ENCODE results near the gene ARID5B. TPM values are rescaled to one million over a fixed set of nuclear protein-coding genes. Genes with fewer than 3 reads are reported as not detected.

ARID5B gene
- total RNA-seq, 1 experiment from 2014 or later: 2.3 TPM

GRCh38 chr10:62062028-62062427, 160.5 kb downstream of the ARID5B start:
- H3K27ac Mint-ChIP-seq: no peak overlapping the region
- POLR2A ChIA-PET: no interaction called here
- CTCF ChIA-PET: interaction anchor here (0.7 kb wide), 1 partner anchor 11 kb away, joined by 3 read pairs; no protein-coding TSS in a partner anchor
- no peaks in the 10 kb centered on the region for H3K4me1 Mint-ChIP-seq
- H3K36me3 Mint-ChIP-seq: no peaks in the 10 kb centered on the region
- no peak overlapping the region for H3K4me3 Mint-ChIP-seq
- H3K9me3 Mint-ChIP-seq: no peaks in the 10 kb centered on the region
- TF ChIP-seq TCF7 (CRISPR knock-in tag; IDR thresholded peaks at IDR 0.05; ENCODE audit: low read depth) (no peak), JUN (CRISPR knock-in tag; IDR thresholded peaks at IDR 0.05) (no peak), ZSCAN18 (CRISPR knock-in tag; IDR thresholded peaks at IDR 0.05) (no peak)
- H3K27me3 Mint-ChIP-seq (ENCODE audit: low read depth): no peaks in the 10 kb centered on the region
- DNase-seq (ENCODE audit: low spot score) (no peak), ATAC-seq (no peak)

GRCh38 chr10:62062752-62063512, 161.4 kb downstream of the ARID5B start:
- ChIA-PET CTCF (interaction anchor here (0.7 kb wide), 1 partner anchor 10 kb away, joined by 3 read pairs; no protein-coding TSS in a partner anchor), POLR2A (no interaction called here)
- H3K27ac Mint-ChIP-seq: no peak overlapping the region
- H3K4me1 Mint-ChIP-seq: no peaks in the 10 kb centered on the region
- H3K4me3 Mint-ChIP-seq: no peak overlapping the region
- H3K36me3 Mint-ChIP-seq: no peaks in the 10 kb centered on the region
- no peaks in the 10 kb centered on the region for H3K27me3 Mint-ChIP-seq (ENCODE audit: low read depth)
- ATAC-seq (no peak), DNase-seq (ENCODE audit: low spot score) (no peak)
- TF ChIP-seq, protein P1, sequence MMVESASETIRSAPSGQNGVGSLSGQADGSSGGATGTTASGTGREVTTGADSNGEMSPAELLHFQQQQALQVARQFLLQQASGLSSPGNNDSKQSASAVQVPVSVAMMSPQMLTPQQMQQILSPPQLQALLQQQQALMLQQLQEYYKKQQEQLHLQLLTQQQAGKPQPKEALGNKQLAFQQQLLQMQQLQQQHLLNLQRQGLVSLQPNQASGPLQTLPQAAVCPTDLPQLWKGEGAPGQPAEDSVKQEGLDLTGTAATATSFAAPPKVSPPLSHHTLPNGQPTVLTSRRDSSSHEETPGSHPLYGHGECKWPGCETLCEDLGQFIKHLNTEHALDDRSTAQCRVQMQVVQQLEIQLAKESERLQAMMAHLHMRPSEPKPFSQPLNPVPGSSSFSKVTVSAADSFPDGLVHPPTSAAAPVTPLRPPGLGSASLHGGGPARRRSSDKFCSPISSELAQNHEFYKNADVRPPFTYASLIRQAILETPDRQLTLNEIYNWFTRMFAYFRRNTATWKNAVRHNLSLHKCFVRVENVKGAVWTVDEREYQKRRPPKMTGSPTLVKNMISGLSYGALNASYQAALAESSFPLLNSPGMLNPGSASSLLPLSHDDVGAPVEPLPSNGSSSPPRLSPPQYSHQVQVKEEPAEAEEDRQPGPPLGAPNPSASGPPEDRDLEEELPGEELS (CRISPR knock-in tag; IDR thresholded peaks at IDR 0.05): no peak
- TF ChIP-seq NR1H2 (CRISPR knock-in tag; IDR thresholded peaks at IDR 0.05): no peak
- TF ChIP-seq, protein P2, sequence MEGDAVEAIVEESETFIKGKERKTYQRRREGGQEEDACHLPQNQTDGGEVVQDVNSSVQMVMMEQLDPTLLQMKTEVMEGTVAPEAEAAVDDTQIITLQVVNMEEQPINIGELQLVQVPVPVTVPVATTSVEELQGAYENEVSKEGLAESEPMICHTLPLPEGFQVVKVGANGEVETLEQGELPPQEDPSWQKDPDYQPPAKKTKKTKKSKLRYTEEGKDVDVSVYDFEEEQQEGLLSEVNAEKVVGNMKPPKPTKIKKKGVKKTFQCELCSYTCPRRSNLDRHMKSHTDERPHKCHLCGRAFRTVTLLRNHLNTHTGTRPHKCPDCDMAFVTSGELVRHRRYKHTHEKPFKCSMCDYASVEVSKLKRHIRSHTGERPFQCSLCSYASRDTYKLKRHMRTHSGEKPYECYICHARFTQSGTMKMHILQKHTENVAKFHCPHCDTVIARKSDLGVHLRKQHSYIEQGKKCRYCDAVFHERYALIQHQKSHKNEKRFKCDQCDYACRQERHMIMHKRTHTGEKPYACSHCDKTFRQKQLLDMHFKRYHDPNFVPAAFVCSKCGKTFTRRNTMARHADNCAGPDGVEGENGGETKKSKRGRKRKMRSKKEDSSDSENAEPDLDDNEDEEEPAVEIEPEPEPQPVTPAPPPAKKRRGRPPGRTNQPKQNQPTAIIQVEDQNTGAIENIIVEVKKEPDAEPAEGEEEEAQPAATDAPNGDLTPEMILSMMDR (IDR thresholded peaks at IDR 0.05): no peak
- TF ChIP-seq, protein P3, sequence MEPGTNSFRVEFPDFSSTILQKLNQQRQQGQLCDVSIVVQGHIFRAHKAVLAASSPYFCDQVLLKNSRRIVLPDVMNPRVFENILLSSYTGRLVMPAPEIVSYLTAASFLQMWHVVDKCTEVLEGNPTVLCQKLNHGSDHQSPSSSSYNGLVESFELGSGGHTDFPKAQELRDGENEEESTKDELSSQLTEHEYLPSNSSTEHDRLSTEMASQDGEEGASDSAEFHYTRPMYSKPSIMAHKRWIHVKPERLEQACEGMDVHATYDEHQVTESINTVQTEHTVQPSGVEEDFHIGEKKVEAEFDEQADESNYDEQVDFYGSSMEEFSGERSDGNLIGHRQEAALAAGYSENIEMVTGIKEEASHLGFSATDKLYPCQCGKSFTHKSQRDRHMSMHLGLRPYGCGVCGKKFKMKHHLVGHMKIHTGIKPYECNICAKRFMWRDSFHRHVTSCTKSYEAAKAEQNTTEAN (CRISPR knock-in tag; IDR thresholded peaks at IDR 0.05): no peak
- TF ChIP-seq, protein P4, sequence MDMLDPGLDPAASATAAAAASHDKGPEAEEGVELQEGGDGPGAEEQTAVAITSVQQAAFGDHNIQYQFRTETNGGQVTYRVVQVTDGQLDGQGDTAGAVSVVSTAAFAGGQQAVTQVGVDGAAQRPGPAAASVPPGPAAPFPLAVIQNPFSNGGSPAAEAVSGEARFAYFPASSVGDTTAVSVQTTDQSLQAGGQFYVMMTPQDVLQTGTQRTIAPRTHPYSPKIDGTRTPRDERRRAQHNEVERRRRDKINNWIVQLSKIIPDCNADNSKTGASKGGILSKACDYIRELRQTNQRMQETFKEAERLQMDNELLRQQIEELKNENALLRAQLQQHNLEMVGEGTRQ (CRISPR knock-in tag; IDR thresholded peaks at IDR 0.05): no peak
- no peak for TF ChIP-seq ARID4B (CRISPR knock-in tag; IDR thresholded peaks at IDR 0.05; ENCODE audit: borderline replicate concordance)
- no peaks in the 10 kb centered on the region for H3K9me3 Mint-ChIP-seq

Measured in WTC11 (cell line).